Measurements from ENCODE around the gene USP35. TPM values are rescaled to one million over a fixed set of nuclear protein-coding genes. Genes with fewer than 3 reads are reported as not detected.

Gene USP35
- total RNA-seq, 1 donor from 2014 or later, result 5.3 TPM

DNA sequence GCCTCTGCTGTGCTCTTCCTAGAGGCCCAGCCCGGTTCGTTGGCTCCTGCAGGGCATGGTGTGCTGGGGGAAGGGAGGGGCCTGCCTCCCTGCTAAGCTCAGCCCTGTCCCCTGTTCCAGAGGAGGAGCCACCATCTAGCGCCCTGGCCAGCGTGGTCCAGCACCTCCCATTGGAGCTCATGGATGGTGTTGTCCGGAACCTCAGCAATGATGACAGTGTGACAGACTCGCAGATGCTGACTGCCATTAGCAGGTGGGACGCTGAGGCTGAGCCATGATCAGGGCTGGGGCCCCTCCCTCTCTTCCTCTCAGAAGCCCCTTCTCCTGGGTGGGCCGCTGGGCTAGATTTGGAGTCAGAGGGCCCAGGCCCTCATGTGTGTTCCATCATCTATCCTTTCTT, 9.1 kb downstream of the USP35 start:
- DNase-seq (ENCODE audit: low read depth, low spot score), result no peak

DNA sequence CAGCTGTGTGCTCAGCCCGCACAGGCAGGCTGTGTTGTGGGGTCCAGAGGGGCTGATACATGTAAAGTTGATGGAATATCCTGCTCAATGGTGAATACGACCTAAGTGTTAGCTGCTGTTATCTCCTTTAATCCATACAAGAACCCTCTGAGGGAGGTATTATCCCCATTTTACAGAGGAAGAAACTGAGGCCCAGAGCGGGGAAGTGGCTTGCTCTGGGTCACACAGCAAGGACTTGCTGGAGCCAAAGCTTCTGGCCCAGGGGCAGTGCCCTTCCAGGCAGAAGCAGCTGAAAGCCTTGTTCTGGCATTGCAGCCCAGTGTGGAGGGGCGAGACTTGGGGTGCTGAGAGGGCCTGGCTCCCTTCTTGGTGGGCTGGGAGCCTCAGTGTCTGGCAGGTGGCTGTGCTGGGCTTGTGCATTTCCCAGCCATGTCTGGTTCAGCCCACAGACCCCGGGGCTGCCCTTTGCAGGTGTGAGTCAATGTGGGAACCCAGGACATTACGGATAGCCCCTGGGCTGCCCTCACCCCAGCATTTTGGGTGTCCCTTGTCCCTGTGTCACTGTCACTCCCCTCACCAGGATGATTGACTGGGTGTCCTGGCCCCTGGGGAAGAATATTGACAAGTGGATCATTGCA, 10.4 kb downstream of the USP35 start:
- DNase-seq (ENCODE audit: low read depth, low spot score), result no peak

DNA sequence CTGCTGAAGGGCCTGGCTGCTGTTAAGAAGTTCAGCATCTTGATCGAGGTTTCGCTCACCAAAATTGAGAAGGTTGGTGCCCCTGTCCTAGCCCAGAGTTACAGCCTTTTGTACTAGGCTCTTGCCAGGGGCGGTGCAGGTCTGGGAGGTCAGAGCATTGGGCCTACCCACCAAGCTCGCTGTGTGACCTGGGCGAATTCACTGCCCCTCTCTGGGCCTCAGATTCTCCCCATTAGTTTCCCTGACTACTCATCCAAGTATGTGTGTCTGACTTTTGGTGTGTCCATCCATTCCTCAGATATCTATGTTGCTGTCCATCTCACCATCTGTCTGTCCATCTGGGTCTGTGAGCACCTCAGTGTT, 10.9 kb downstream of the USP35 start:
- no peak for DNase-seq (ENCODE audit: low read depth, low spot score)

GRCh38 chr11:78200061-78200460, 11.3 kb downstream of the USP35 start:
- no peak for DNase-seq (ENCODE audit: low read depth, low spot score)

DNA sequence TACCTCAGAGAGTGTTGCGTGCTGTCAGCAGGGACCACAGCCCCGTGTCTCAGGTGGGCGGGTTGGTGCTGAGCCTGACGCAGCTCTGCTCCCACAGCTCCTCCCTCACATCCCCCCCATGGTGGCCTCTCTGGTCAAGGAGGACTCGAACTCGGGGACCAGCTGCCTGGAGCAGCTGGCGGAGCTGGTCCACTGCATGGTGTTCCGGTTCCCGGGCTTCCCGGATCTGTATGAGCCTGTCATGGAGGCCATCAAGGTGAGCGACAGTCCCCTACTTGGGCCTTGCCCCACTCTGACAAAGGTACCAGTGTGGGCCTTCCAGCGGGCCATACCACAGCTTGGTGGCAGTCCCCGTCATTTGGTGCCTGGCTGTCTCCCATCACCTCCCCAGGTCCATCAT, 11.8 kb downstream of the USP35 start:
- no peak for DNase-seq (ENCODE audit: low read depth, low spot score)

DNA sequence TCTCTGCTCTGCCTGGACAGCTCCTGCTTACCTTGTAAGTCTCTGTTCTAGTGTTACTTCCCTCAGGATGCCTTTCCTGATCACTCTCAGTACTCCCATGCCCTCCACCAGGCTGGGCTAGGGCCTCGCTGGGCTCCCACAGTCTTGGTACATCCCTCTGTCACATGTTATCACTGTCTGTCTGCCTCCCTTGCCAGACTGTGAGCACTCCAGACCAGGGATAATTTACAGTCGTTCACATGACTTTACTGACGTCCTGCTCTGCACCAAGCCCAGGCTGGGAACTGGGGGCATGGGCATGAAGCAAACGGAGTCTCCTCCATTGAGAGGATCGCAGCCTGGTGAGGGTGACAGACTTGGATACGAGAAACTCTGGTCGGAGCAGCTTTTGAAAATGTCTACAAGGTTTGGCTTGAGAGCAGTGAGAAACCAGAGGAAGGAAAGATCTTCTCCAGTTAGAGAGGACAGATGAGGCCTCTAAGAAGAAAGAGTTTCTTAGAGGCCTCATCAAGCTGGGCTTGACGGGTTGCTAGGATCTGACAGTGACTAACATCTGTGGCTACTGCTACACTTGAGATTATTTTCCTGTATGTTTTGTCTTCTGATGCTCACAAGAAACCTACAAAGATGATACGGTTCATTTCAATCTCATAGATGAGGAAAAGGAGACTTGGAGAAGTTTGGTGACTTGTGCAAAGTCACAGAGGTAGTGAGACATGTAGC, 12.5 kb downstream of the USP35 start:
- no peak for DNase-seq (ENCODE audit: low read depth, low spot score)

DNA sequence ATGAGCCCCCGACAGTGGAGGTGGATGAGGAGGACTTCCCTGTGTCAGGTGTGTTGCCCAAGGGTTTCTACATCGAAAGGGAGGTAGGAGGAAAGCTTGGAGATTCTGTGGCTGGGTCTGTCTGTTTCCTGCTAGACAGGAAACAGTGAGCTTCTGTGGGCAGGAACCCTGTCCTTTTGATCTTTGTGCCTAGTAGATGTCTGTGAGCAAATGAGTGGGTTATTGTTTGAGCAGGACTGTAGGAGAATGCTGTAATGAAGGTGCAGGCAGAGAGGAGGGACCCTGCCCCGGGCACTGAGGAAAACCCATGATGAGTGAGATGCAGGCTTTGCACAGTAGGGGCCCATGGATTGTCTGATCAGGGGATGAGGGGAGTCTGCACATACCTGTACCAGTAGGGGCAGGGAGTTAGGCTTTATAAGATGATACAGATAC, 14.0 kb downstream of the USP35 start:
- no peak for DNase-seq (ENCODE audit: low read depth, low spot score)

- DNase-seq (ENCODE audit: low read depth, low spot score), result no peak
Measured at GRCh38 chr11:78203184-78203583, 14.5 kb downstream of the USP35 start.

- no peak for DNase-seq (ENCODE audit: low read depth, low spot score)
Measured at GRCh38 chr11:78205256-78205655, 16.5 kb downstream of the USP35 start.

DNA sequence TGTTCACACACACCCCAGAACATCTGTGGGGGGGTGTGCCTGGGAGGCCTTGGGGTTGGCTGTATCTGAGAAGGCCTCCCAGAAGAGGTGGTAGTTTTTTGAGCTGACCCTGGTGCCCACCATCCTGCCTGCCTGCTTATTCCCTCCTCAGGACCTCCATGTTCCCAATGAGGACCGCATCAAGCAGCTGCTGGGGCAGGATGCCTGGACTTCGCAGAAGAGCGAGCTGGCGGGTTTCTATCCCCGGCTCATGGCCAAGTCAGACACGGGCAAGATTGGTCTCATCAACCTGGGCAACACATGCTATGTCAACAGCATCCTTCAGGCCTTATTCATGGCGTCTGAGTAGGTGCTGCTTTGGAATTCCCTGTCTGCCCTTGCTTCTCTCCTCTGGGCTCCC, 17.0 kb downstream of the USP35 start:
- DNase-seq (ENCODE audit: low read depth, low spot score), result no peak

- no peak for DNase-seq (ENCODE audit: low read depth, low spot score)
Measured at GRCh38 chr11:78207532-78208256, 19.0 kb downstream of the USP35 start.

- no peak for DNase-seq (ENCODE audit: low read depth, low spot score)
Measured at GRCh38 chr11:78208257-78209165, 19.8 kb downstream of the USP35 start.

- DNase-seq (ENCODE audit: low read depth, low spot score), result no peak
Measured at GRCh38 chr11:78209478-78209877, 20.8 kb downstream of the USP35 start.

- no peak for DNase-seq (ENCODE audit: low read depth, low spot score)
Measured at GRCh38 chr11:78210000-78210608, 21.4 kb downstream of the USP35 start.

- no peak for DNase-seq (ENCODE audit: low read depth, low spot score)
Measured at GRCh38 chr11:78211565-78211964, 22.8 kb downstream of the USP35 start.

DNA sequence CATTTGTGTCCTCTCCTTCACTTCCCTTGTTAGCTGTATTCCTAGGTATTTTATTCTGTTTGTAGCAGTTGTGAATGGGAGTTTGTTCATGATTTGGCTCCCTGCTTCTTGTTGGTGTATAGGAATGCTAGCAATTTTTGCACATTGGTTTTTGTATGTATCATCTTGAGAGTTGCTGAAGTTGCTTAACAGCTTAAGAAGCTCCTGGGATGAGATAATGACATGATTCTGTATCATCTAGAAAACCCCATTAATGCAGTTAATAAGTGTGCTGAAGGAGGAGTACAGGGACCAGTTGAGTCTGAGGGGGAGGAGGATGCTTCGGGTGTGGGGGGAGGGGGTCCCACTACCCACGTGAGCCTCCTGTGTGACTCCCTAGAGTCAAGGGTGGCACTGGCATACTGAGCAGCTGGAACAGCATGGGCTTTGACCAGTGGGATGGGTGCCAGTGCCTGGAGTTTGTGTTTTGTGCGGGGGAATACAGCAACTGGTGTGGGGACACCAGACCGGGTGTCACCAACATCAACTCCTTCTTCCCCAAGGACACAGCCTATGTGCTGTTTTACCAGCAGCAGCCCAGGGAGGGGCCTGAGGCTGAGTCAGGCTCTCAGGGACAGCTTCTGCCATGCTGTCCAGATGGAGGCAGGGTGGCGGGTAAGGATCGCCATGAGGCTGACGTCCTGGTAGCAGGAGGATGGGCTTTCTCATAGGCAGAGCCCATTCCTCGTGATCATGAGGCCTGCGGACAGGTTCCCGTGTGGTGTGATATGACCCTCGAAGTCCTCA, 24.1 kb downstream of the USP35 start:
- no peak for DNase-seq (ENCODE audit: low read depth, low spot score)

DNA sequence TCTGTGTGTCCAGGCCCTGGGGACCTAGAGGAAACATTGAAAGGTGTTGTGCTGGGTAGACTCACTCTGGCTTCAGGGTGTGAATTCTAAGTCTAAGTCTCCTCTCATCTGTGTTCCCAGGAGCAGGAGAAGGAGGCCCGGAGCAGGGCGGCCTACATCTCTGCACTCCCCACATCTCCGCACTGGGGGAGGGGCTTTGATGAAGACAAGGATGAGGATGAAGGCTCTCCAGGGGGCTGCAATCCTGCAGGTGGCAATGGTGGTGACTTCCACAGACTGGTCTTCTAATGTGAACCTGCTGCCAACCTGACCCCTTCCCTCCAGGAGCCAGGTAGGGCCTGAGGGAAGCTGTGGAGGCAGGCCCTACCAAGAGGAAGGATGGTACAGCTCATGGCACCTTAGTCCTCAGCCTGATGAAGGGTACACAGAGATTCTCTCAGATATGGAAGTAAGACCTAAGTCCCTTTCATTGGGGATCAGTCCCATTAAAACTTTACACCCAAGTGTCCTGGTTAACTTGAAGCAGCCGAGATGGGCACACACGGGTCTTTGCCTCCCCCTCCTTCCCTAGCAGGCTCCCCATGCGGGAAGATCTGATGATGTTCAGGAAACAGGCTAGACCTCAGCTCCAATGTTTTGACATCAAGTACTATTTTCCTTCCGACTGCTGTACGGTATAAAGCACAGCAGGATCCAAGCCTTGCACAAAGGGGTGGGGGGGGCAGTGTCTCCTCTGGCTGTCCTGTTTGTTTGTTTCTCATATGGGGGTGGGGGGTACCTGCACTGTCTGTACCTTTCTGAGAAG, 25.0 kb downstream of the USP35 start:
- no peak for DNase-seq (ENCODE audit: low read depth, low spot score)

DNA sequence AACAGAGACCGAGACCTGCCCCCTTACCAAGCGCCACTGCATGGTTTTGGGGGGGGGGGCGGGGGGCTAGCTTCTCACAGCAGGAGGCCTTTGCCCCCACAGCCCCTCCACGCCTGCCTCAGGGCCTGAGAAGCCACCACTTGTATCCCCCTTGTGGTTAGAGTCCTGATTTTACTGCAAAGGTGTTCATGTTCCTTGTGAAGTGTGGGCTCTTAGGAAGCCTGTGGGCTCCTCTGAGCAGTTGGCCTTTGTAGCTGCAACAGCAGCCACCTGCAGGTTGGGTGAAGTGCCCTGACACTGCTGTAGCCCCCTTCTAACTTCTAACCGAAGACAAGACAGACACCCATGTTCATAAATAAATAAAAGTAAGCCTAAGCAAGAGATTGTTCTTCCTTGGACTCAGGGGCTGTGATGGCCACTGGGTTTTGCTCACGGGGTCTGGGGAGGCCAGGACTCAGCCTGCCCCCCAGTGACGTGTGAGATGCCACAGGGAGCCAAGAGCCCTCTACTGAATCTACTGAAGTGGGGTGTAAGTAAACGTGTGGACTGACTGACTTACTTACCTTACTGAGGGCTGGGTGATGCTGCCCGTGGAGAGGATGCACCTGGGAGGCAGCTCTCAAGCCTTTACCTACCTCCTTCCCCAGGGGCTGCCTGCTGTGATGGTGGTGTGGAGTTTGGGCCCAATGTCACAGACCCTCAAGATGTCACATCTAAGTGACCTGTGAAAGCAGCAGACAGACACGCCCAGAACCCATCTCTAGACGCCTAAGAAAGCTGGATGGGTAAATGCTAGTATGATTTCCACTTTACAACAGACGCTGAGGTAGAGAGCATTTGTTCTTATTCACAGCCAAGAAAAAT, 25.8 kb downstream of the USP35 start:
- DNase-seq (ENCODE audit: low read depth, low spot score), result no peak

DNA sequence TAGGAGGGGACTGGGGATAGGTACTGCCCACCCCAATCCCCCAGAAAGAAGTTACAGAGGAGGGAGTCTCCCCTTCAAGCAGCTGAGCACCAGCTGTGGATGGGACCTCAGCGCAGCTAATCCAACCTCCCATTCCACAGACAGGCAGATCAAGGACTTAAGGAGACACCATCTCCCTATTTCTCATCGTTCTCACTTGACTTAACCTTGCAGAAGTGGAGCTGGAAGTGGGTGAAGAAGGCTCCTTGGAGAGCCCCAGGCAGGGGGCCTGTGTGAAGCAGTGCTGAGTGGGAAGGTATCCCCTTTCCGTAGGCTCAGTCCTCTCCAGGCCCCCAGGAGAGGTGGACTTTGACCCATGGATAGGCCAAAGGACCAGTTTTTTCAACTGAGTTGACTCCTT, 27.3 kb downstream of the USP35 start:
- no peak for DNase-seq (ENCODE audit: low read depth, low spot score)
